ENCODE results near the gene SDHC. TPM values are rescaled to one million over a fixed set of nuclear protein-coding genes. Genes with fewer than 3 reads are reported as not detected.
"Not testable (repeated sequence)": the region's sequence is repeated elsewhere in the genome, so short reads cannot be mapped to it uniquely, and the experiment has no call there.

Gene SDHC
- total and polyA plus RNA-seq, 8 donors = 18.2 to 91.4 (median 56.3) TPM

GRCh38 chr1:161404051-161404597 is 89.9 kb downstream of the SDHC start:
- Histone ChIP-seq H3K4me1 (peaks cover 5 to 14% (median 5%) of the 10 kb centered on the region in 3 donors), H3K27ac (no peak overlapping the region), H3K4me3 (no peak overlapping the region), H3K36me3 (no peaks in the 10 kb centered on the region), H3K27me3 (no peaks in the 10 kb centered on the region), H3K9me3 (no peaks in the 10 kb centered on the region)
- intact Hi-C loops (cut with DNase I) = no loop called here
- FAIRE-seq = no peak
- no peak for ATAC-seq
- TF ChIP-seq CTCF (IDR thresholded peaks at IDR 0.05) = no peak
- DNase-seq = no peak
- 86 to 92% methylated on average over 11 of the region's 11 CpGs for WGBS, 2 donors

DNA sequence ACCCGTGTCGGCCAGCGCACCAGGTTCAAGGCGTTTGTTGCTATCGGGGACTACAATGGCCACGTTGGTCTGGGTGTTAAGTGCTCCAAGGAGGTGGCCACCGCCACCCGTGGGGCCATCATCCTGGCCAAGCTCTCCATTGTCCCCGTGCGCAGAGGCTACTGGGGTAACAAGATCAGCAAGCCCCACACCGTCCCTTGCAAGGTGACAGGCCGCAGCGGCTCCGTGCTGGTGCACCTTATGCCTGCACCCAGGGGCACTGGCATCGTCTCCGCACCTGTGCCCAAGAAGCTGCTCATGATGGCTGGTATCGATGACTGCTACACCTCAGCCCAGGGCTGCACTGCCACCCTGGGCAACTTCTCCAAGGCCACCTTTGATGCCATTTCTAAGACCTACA is 92.4 kb downstream of the SDHC start:
- H3K27ac ChIP-seq; ATAC-seq; FAIRE-seq; H3K36me3 ChIP-seq; H3K4me3 ChIP-seq; H3K9me3 ChIP-seq; DNase-seq; intact Hi-C loops (cut with DNase I); H3K4me1 ChIP-seq; H3K27me3 ChIP-seq: not testable (repeated sequence)
- WGBS, 2 donors = 96 to 98% methylated on average over 16 to 17 of the region's 17 CpGs

DNA sequence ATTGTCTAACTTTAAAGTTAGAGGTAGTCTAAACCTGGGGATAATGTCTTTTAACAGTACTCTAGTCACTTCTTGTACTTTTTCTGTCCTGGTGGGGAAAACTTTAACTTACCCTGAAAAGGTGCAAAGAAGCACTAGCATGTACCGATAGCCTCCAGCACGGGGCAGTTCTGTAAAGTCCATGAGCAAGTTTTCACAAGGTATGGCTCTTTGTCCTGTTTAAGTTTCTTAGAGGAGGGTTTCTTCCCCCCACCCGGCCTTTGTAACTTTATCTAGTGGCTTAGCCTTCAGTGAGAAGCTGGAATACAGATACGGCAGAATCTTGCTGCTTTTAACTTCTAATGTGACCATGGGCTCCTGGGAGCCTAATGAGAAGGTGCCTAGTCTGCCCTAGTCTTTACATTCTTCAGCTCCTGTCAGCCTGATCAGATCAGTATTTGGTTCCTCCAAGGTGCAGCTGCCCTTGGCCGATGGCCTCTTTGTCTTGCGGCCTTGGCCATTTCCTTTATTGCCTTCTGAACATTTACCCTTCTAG is 93.3 kb downstream of the SDHC start:
- 68% methylated on average over 6 of the region's 6 CpGs for WGBS, 2 donors
- Histone ChIP-seq H3K4me3 (no peak overlapping the region), H3K9me3 (no peaks in the 10 kb centered on the region), H3K4me1 (peaks cover 0 to 7% (median 5%) of the 10 kb centered on the region in 3 donors), H3K36me3 (no peaks in the 10 kb centered on the region), H3K27me3 (no peaks in the 10 kb centered on the region), H3K27ac (no peak overlapping the region)
- intact Hi-C loops (cut with DNase I) = no loop called here
- FAIRE-seq = no peak
- no peak for TF ChIP-seq CTCF (IDR thresholded peaks at IDR 0.05)
- DNase-seq = no peak
- no peak for ATAC-seq

GRCh38 chr1:161408429-161409052 is 94.4 kb downstream of the SDHC start:
- intact Hi-C loops (cut with DNase I) = no loop called here
- Histone ChIP-seq H3K4me3 (no peak overlapping the region), H3K36me3 (no peaks in the 10 kb centered on the region), H3K9me3 (no peaks in the 10 kb centered on the region), H3K27ac (no peak overlapping the region), H3K4me1 (peaks cover 0 to 7% (median 5%) of the 10 kb centered on the region in 3 donors), H3K27me3 (no peaks in the 10 kb centered on the region)
- no peak for FAIRE-seq
- no peak for ATAC-seq
- no peak for TF ChIP-seq CTCF (IDR thresholded peaks at IDR 0.05)
- 63 to 64% methylated on average over 3 of the region's 3 CpGs for WGBS, 2 donors
- DNase-seq = no peak

- WGBS, 2 donors = 85 to 87% methylated on average over 13 of the region's 13 CpGs
- FAIRE-seq; H3K36me3 ChIP-seq; H3K27me3 ChIP-seq; intact Hi-C loops (cut with DNase I); H3K4me3 ChIP-seq; H3K27ac ChIP-seq; ATAC-seq; H3K9me3 ChIP-seq; H3K4me1 ChIP-seq; DNase-seq: not testable (repeated sequence)
Observed at GRCh38 chr1:161409848-161410635, 95.9 kb downstream of the SDHC start.

DNA sequence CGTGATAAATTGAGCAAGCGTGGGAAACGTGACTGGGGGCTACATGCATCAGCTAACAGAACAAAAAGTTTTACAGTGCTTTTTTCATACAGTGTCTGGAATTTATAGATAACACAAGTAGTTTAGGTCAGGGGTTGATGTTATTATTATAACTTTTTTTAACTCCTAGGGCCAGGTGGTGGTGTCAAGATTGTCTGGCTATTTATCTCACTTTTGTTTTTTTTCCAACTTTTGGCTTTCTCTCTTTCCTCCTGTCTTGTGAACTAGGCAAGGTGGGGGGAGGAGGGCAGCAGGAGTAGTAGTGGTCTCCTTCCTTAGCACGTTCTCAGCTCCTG is 96.4 kb downstream of the SDHC start:
- DNase-seq; H3K27ac ChIP-seq; FAIRE-seq; H3K4me3 ChIP-seq; H3K27me3 ChIP-seq; H3K9me3 ChIP-seq; ATAC-seq; H3K36me3 ChIP-seq; H3K4me1 ChIP-seq; intact Hi-C loops (cut with DNase I): not testable (repeated sequence)
- WGBS, 2 donors = 78 to 85% methylated on average over 4 of the region's 4 CpGs

Other genes with a start within 250 kb of the SDHC start
- gene ARHGAP30, start 244.5 kb upstream of the SDHC start, total RNA-seq = 1 to 10 TPM in 4 of 6 donors, under 1 TPM in 2; 0.43 to 9.1 (median 1.9) TPM
- gene ARHGAP30, start 244.5 kb upstream of the SDHC start, polyA plus RNA-seq = 1 to 10 TPM in 1 of 2 donors, under 1 TPM in 1; 0.70 to 2.0 TPM
- 1 to 10 TPM; 1.7 to 9.3 (median 3.5) TPM for gene NECTIN4, start 224.8 kb upstream of the SDHC start, total RNA-seq
- gene NECTIN4, start 224.8 kb upstream of the SDHC start, polyA plus RNA-seq = 1 to 10 TPM; 2.1 to 2.7 TPM
- gene KLHDC9, start 216.0 kb upstream of the SDHC start, total RNA-seq = 1 to 10 TPM; 3.2 to 7.9 (median 6.2) TPM
- gene KLHDC9, start 216.0 kb upstream of the SDHC start, polyA plus RNA-seq = 10 to 100 TPM in 1 of 2 donors, 1 to 10 TPM in 1; 8.6 to 19.3 TPM
- gene PFDN2, start 196.3 kb upstream of the SDHC start, total RNA-seq = 10 to 100 TPM in 5 of 6 donors, 1 to 10 TPM in 1; 9.8 to 24.8 (median 18.0) TPM
- gene PFDN2, start 196.3 kb upstream of the SDHC start, polyA plus RNA-seq = 10 to 100 TPM; 63.8 to 91.6 TPM
- gene NIT1, start 196.3 kb upstream of the SDHC start, total RNA-seq = 10 to 100 TPM; 17.9 to 25.1 (median 19.9) TPM
- 10 to 100 TPM; 27.7 to 48.4 TPM for gene NIT1, start 196.3 kb upstream of the SDHC start, polyA plus RNA-seq
- gene DEDD, start 181.7 kb upstream of the SDHC start, total RNA-seq = 10 to 100 TPM; 12.4 to 20.8 (median 15.6) TPM
- gene DEDD, start 181.7 kb upstream of the SDHC start, polyA plus RNA-seq = 10 to 100 TPM; 11.1 to 19.7 TPM
- gene UFC1, start 160.4 kb upstream of the SDHC start, total RNA-seq = 10 to 100 TPM; 59.5 to 80.7 (median 70.4) TPM
- gene UFC1, start 160.4 kb upstream of the SDHC start, polyA plus RNA-seq = 100 to 1,000 TPM in 1 of 2 donors, 10 to 100 TPM in 1; 78.4 to 107 TPM
- gene USP21, start 154.9 kb upstream of the SDHC start, total RNA-seq = 10 to 100 TPM in 3 of 6 donors, 1 to 10 TPM in 3; 7.9 to 18.4 (median 9.5) TPM
- 10 to 100 TPM; 21.1 to 25.3 TPM for gene USP21, start 154.9 kb upstream of the SDHC start, polyA plus RNA-seq
- gene PPOX, start 148.0 kb upstream of the SDHC start, total RNA-seq = 10 to 100 TPM in 3 of 6 donors, 1 to 10 TPM in 3; 7.4 to 14.3 (median 10.2) TPM
- 10 to 100 TPM; 42.0 to 56.4 TPM for gene PPOX, start 148.0 kb upstream of the SDHC start, polyA plus RNA-seq
- gene B4GALT3, start 136.9 kb upstream of the SDHC start, total RNA-seq = 10 to 100 TPM; 14.8 to 22.0 (median 19.0) TPM
- 10 to 100 TPM; 29.7 to 35.6 TPM for gene B4GALT3, start 136.9 kb upstream of the SDHC start, polyA plus RNA-seq
- gene ADAMTS4, start 115.3 kb upstream of the SDHC start, total RNA-seq = 1 to 10 TPM; 2.7 to 6.6 (median 4.8) TPM
- gene ADAMTS4, start 115.3 kb upstream of the SDHC start, polyA plus RNA-seq = 1 to 10 TPM; 3.7 to 3.9 TPM
- gene NDUFS2, start 112.0 kb upstream of the SDHC start, total RNA-seq = 10 to 100 TPM; 26.7 to 44.4 (median 31.1) TPM
- gene NDUFS2, start 112.0 kb upstream of the SDHC start, polyA plus RNA-seq = 10 to 100 TPM; 29.3 to 56.8 TPM
- gene FCER1G, start 99.1 kb upstream of the SDHC start, total RNA-seq = 10 to 100 TPM in 3 of 6 donors, 1 to 10 TPM in 3; 1.3 to 25.0 (median 6.5) TPM
- 10 to 100 TPM; 12.8 to 16.2 TPM for gene FCER1G, start 99.1 kb upstream of the SDHC start, polyA plus RNA-seq
- 1 to 10 TPM in 1 of 6 donors, not detected in 5; 3.2 TPM for gene APOA2, start 90.8 kb upstream of the SDHC start, total RNA-seq
- not detected for gene APOA2, start 90.8 kb upstream of the SDHC start, polyA plus RNA-seq
- gene TOMM40L, start 88.3 kb upstream of the SDHC start, total RNA-seq = 1 to 10 TPM; 1.4 to 5.6 (median 2.6) TPM
- gene TOMM40L, start 88.3 kb upstream of the SDHC start, polyA plus RNA-seq = 1 to 10 TPM; 3.3 to 4.3 TPM
- not detected for gene NR1I3, start 76.2 kb upstream of the SDHC start, total RNA-seq
- under 1 TPM in 1 of 2 donors, not detected in 1; 0.15 TPM for gene NR1I3, start 76.2 kb upstream of the SDHC start, polyA plus RNA-seq
- gene PCP4L1, start 55.6 kb upstream of the SDHC start, total RNA-seq = under 1 TPM in 3 of 6 donors, not detected in 3; 0.08 to 0.23 (median 0.13) TPM
- under 1 TPM in 1 of 2 donors, not detected in 1; 0.15 TPM for gene PCP4L1, start 55.6 kb upstream of the SDHC start, polyA plus RNA-seq
- 1 to 10 TPM in 4 of 6 donors, under 1 TPM in 2; 0.51 to 2.1 (median 1.4) TPM for gene MPZ, start 4.4 kb upstream of the SDHC start, total RNA-seq
- gene MPZ, start 4.4 kb upstream of the SDHC start, polyA plus RNA-seq = 1 to 10 TPM; 1.3 to 2.8 TPM
- under 1 TPM in 1 of 6 donors, not detected in 5; 0.47 TPM for gene CFAP126, start 53.5 kb downstream of the SDHC start, total RNA-seq
- gene CFAP126, start 53.5 kb downstream of the SDHC start, polyA plus RNA-seq = under 1 TPM; 0.34 to 0.87 TPM
- gene FCGR2A, start 191.1 kb downstream of the SDHC start, total RNA-seq = 10 to 100 TPM in 3 of 6 donors, 1 to 10 TPM in 3; 2.0 to 32.7 (median 7.6) TPM
- gene FCGR2A, start 191.1 kb downstream of the SDHC start, polyA plus RNA-seq = 1 to 10 TPM; 2.1 to 3.1 TPM
- 1 to 10 TPM in 3 of 6 donors, under 1 TPM in 3; 0.19 to 2.2 (median 0.91) TPM for gene HSPA6, start 210.2 kb downstream of the SDHC start, total RNA-seq
- gene HSPA6, start 210.2 kb downstream of the SDHC start, polyA plus RNA-seq = 1 to 10 TPM; 1.6 to 3.4 TPM
- gene FCGR3A, start 235.4 kb downstream of the SDHC start, total RNA-seq = 10 to 100 TPM in 2 of 6 donors, 1 to 10 TPM in 4; 2.0 to 23.1 (median 6.1) TPM
- 1 to 10 TPM; 2.3 to 2.4 TPM for gene FCGR3A, start 235.4 kb downstream of the SDHC start, polyA plus RNA-seq